GM12801 (cell line): ENCODE measurements around the gene JAZF1.

ENCODE experiments used
- CTCF ChIP-seq: IDR thresholded peaks from one replicate; pipeline ENCODE4 v1.5.1; 2011; ENCODE audit warnings: control low read depth; ENCODE audit not compliant: insufficient read length; ENCODE audit errors: extremely low read depth

The JAZF1 gene

GRCh38 chr7:28065308-28065707 lies 115.3 kb downstream of the JAZF1 start:
- TF ChIP-seq CTCF, result no peak

DNA sequence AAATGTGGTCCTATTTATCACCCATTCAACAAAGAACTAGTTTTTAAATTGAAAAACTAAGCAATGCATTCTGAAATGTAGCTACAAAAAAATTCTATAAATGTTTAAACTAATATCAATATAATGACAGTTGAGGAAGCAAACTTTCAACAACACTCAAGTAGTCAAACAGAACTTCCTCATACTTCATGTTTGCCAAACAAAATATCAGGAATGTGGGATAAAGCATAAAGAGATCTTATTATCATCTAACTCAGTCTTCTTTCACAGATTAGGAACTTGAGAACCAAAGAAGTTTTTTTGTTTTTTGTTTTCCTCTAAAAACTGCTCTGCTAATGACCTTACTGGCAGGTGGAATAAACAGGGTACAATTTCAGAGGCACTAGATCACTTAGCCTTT lies 116.2 kb downstream of the JAZF1 start:
- TF ChIP-seq CTCF, result no peak

DNA sequence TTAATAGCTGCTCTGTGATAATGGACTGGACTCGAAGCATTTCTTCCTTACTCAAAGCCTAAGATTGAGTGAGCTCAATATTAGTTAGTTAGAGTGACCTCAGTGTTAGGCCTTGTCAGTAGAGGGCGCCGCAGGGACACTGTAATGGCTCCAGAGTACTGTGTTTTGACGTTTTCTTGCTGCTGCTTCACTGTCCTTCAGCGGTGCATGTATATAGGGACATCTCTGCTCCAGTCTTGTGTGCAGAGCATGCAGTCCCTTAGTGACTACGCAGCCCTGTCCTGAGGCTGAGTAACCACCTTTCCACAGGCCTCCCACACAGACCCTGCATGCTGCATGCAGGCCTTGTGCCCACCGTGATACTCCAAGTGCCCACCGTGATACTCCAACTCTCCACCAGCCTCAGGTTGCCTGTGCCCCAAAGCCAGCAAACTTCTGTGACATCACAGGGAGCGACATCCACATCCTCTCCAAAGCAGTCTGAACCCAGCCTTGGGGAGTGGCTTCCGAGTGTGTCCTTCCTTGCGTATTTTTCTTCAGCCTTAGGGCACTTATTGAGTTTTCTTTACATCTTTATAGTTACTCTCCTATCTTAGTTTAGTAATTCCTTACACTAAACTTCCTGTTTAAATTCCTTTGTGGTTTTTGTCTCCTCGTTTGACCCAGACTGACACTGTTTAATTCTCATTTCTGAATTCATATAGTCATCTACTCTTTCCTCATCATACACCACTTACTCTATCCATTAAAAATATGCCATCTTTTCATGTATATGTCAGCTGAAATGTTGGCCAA lies 118.2 kb downstream of the JAZF1 start:
- no peak for TF ChIP-seq CTCF

DNA sequence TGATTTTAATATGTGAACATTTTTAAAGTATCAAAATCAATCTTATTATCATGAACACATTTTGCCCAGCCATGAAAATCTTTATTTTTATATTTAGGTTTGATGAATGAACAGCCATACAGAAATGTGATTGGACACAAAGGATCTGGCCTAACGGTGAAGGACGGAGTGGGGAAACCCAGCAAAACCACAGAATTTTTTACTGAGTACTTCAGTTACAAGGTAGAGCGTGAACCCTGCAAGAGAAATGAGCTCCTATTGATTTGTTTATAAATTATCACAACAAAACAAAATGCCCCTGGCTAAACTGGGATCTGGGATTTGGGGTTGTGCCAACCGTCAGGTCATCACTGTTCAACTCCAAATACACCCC lies 118.8 kb downstream of the JAZF1 start:
- no peak for TF ChIP-seq CTCF

GRCh38 chr7:28060371-28060950 lies 120.1 kb downstream of the JAZF1 start:
- TF ChIP-seq CTCF, result no peak

GRCh38 chr7:28055161-28055544 lies 125.4 kb downstream of the JAZF1 start:
- no peak for TF ChIP-seq CTCF

GRCh38 chr7:28054531-28055160 lies 125.9 kb downstream of the JAZF1 start:
- TF ChIP-seq CTCF, result no peak
